Measurements from ENCODE around the gene RUNDC3A.

Gene RUNDC3A

DNA sequence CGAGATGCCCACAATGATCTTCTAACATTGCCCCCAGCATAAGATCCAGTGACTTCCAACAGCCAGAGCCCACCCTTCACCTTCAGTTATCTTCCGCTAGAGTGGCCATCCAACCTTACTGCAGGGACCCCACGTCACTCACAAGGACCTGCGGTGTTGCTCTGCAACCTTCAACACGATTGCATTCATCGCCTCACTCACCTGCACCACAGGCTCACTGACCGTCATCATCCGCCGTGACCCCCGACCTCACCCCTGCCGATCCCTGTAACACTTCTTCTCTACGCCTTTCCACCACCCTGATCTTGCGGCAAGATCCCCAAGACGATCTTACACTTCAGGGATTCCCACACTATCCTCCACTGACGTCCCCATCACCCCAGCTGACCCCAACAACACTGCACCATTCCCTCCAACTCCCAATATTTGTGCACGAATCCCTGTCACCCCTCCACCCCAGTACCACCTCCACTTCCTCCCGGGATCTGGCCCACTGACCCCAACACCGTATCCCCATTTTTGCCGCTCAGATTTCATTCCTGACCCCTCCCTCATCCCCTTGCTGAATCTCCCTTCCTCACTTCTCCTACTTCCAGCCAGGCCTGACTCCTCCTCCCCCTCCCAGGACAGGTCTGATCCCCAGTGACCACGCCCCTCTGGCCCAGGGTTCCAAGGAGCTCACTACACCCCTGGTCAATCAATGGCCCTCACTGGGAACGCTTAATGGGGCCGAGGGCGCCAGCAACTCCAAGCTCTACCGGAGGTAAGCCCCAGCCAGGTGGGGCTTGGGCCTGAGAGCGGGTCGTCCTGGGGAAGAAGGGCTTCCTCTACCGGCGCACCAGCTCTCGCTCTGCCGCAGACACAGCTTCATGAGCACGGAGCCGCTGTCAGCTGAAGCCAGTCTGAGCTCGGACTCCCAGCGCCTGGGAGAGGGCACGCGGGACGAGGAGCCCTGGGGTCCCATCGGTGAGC, 7.6 kb downstream of the RUNDC3A start (continued):
- TF ChIP-seq ZNF114 (tag by site-specific recombination; IDR thresholded peaks at IDR 0.05) (no peak), ZNF155 (tag by site-specific recombination; IDR thresholded peaks at IDR 0.05) (no peak), ZNF146 (tag by site-specific recombination; IDR thresholded peaks at IDR 0.05) (no peak), ZNF626 (tag by site-specific recombination; IDR thresholded peaks at IDR 0.05) (no peak)
- TF ChIP-seq, protein P1, sequence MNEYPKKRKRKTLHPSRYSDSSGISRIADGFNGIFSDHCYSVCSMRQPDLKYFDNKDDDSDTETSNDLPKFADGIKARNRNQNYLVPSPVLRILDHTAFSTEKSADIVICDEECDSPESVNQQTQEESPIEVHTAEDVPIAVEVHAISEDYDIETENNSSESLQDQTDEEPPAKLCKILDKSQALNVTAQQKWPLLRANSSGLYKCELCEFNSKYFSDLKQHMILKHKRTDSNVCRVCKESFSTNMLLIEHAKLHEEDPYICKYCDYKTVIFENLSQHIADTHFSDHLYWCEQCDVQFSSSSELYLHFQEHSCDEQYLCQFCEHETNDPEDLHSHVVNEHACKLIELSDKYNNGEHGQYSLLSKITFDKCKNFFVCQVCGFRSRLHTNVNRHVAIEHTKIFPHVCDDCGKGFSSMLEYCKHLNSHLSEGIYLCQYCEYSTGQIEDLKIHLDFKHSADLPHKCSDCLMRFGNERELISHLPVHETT (tag by site-specific recombination; IDR thresholded peaks at IDR 0.05): no peak

DNA sequence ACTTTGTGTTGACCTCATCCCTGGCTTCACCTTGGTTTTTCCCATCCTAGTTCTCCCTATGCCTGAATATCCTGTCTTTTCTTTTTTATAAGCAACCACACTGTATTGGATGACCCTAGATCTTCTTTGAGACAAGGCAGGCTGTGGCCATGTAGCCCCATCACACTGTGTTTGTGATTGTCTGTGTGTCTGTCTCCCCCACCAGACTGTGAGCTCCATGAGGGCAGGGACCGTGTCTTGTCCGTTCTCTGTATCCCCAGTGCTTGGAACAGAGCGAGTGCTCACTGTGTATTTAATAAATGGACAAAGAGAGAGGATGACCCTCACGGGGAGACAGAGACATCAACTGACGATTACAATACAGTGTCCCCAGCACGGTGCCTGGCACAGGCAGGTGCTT, 9.1 kb downstream of the RUNDC3A start:
- Histone ChIP-seq H3K4me3 (ENCODE audit: low read depth, low read length) (no peak overlapping the region), H3K27ac (ENCODE audit: extremely low read depth, low read depth, low read length) (no peak overlapping the region), H3K4me1 (ENCODE audit: control insufficient read depth, insufficient read depth, low read length) (peaks cover 4% of the 10 kb centered on the region; the same call in 1 of the 2 replicates), H3K9me3 (ENCODE audit: control insufficient read depth, insufficient read depth, low read depth, low read length) (no peaks in the 10 kb centered on the region), H3K36me3 (ENCODE audit: control insufficient read depth in 2 of 2, insufficient read depth in 1 of 2, low read length in 2 of 2) (peaks cover 3 to 40% of the 10 kb centered on the region in 2 experiments; a peak in 2 of 3 replicates)
- POLR2A ChIA-PET: interaction anchor here (1.9 to 6.5 kb wide), 4 partner anchors 9 to 126 kb away, joined by 7 to 38 read pairs (median 8); partner anchors contain the start of genes RUNDC3A and UBTF
- CTCF ChIA-PET: interaction anchor here (0.9 to 2.1 kb wide), 3 partner anchors 14 to 216 kb away, joined by 4 to 5 read pairs (median 5); no protein-coding TSS in a partner anchor
- TF ChIP-seq ZNF311 (tag by site-specific recombination; IDR thresholded peaks at IDR 0.05; ENCODE audit: borderline replicate concordance) (no peak), ZNF501 (tag by site-specific recombination; IDR thresholded peaks at IDR 0.05) (no peak), KLF9 (tag by site-specific recombination; IDR thresholded peaks at IDR 0.05; ENCODE audit: low read depth) (no peak), ZFP3 (tag by site-specific recombination; IDR thresholded peaks at IDR 0.05; ENCODE audit: low read depth) (no peak), ZNF223 (tag by site-specific recombination; IDR thresholded peaks at IDR 0.05) (no peak), YY1 (tag by site-specific recombination; IDR thresholded peaks at IDR 0.05) (no peak), PRDM1 (tag by site-specific recombination; IDR thresholded peaks at IDR 0.05) (no peak), ZNF366 (tag by site-specific recombination; conservative IDR thresholded peaks at IDR 0.05) (no peak), ZBTB8A (tag by site-specific recombination; IDR thresholded peaks at IDR 0.05) (no peak), ZNF37A (tag by site-specific recombination; IDR thresholded peaks at IDR 0.05) (no peak), ZNF670 (tag by site-specific recombination; IDR thresholded peaks at IDR 0.05; ENCODE audit: low read depth) (no peak), ZNF560 (tag by site-specific recombination; IDR thresholded peaks at IDR 0.05; ENCODE audit: borderline replicate concordance) (no peak), ZNF202 (tag by site-specific recombination; IDR thresholded peaks at IDR 0.05; ENCODE audit: borderline replicate concordance) (no peak)
- TF ChIP-seq, protein P2, sequence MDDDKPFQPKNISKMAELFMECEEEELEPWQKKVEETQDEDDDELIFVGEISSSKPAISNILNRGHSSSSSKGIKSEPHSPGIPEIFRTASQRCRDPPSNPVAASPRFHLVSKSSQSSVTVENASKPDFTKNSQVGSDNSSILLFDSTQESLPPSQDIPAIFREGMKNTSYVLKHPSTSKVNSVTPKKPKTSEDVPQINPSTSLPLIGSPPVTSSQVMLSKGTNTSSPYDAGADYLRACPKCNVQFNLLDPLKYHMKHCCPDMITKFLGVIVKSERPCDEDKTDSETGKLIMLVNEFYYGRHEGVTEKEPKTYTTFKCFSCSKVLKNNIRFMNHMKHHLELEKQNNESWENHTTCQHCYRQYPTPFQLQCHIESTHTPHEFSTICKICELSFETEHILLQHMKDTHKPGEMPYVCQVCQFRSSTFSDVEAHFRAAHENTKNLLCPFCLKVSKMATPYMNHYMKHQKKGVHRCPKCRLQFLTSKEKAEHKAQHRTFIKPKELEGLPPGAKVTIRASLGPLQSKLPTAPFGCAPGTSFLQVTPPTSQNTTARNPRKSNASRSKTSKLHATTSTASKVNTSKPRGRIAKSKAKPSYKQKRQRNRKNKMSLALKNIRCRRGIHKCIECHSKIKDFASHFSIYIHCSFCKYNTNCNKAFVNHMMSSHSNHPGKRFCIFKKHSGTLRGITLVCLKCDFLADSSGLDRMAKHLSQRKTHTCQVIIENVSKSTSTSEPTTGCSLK (tag by site-specific recombination; IDR thresholded peaks at IDR 0.05): no peak
- TF ChIP-seq, protein P3, sequence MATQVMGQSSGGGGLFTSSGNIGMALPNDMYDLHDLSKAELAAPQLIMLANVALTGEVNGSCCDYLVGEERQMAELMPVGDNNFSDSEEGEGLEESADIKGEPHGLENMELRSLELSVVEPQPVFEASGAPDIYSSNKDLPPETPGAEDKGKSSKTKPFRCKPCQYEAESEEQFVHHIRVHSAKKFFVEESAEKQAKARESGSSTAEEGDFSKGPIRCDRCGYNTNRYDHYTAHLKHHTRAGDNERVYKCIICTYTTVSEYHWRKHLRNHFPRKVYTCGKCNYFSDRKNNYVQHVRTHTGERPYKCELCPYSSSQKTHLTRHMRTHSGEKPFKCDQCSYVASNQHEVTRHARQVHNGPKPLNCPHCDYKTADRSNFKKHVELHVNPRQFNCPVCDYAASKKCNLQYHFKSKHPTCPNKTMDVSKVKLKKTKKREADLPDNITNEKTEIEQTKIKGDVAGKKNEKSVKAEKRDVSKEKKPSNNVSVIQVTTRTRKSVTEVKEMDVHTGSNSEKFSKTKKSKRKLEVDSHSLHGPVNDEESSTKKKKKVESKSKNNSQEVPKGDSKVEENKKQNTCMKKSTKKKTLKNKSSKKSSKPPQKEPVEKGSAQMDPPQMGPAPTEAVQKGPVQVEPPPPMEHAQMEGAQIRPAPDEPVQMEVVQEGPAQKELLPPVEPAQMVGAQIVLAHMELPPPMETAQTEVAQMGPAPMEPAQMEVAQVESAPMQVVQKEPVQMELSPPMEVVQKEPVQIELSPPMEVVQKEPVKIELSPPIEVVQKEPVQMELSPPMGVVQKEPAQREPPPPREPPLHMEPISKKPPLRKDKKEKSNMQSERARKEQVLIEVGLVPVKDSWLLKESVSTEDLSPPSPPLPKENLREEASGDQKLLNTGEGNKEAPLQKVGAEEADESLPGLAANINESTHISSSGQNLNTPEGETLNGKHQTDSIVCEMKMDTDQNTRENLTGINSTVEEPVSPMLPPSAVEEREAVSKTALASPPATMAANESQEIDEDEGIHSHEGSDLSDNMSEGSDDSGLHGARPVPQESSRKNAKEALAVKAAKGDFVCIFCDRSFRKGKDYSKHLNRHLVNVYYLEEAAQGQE (tag by site-specific recombination; IDR thresholded peaks at IDR 0.05): no peak
